ENCODE measurements around the gene FAM9A.

GRCh38 chrX:8755116-8755515, 46.1 kb downstream of the FAM9A start:
- TF ChIP-seq CTCF (conservative IDR thresholded peaks at IDR 0.05 in 1 of 2, IDR thresholded peaks at IDR 0.05 in 1 of 2; ENCODE audit: low read depth in 1 of 2, low read length in 2 of 2) (peak in 1 of 2 donors; percentile 8), EZH2 (IDR thresholded peaks at IDR 0.05; ENCODE audit: low read length, missing control alignments) (no peak)
